IMR-90 (cell line): ENCODE data around the gene SLC6A11. TPM values are rescaled to one million over a fixed set of nuclear protein-coding genes. Genes with fewer than 3 reads are reported as not detected.

Experiments used
- ATAC-seq: fragments of 200-7000 bp; cut with Tn5 transposase; 2 replicates; pipeline ENCODE4 v1.9.1; 2020; ENCODE audit warnings: low read depth, mild to moderate bottlenecking, moderate library complexity
- BruUV-seq: library from RNA; stranded (reverse); fragments of 400-500 nt; replicated peaks from 2 replicates; lab custom pipeline; 2021; lab: Mats Ljungman, UMichigan
- CTCF ChIA-PET: fragments of 300-600 bp; formaldehyde crosslinking; extraction: SDS; loops from one replicate; lab custom pipeline; 2021; ENCODE audit warnings: antibody characterized with exemption; lab: Yijun Ruan, JAX
- POLR2A ChIA-PET: fragments of 300-600 bp; sonication (Branson Sonifier 250); formaldehyde crosslinking; loops from one replicate; lab custom pipeline; 2022; ENCODE audit warnings: antibody characterized with exemption; ENCODE audit not compliant: unreplicated experiment; lab: Charles Lee
- DNase-seq: peaks from one replicate; pipeline ENCODE4 v3.0.0; 2013
- H2AFZ ChIP-seq: replicated peaks from 2 replicates; pipeline ENCODE3; 2013; ENCODE audit warnings: low read length, mild to moderate bottlenecking; ENCODE audit not compliant: poor library complexity
- H2AK5ac ChIP-seq: 2 replicates; pipeline ENCODE4 v1.6.1; 2013; ENCODE audit warnings: low read depth, low read length, inconsistent platforms
- H2AK9ac ChIP-seq: replicated peaks from 2 replicates; pipeline ENCODE3; 2013; ENCODE audit warnings: mild to moderate bottlenecking, low read depth, low read length, moderate library complexity; ENCODE audit not compliant: poor library complexity
- H2BK120ac ChIP-seq: 2 replicates; pipeline ENCODE4 v1.6.1; 2013; ENCODE audit warnings: low read depth, low read length, inconsistent platforms
- H2BK15ac ChIP-seq: 3 replicates; pipeline ENCODE4 v1.6.1; 2013; ENCODE audit warnings: low read depth, low read length, inconsistent platforms
- H2BK20ac ChIP-seq: 2 replicates; pipeline ENCODE4 v1.6.1; 2013; ENCODE audit warnings: low read depth, mild to moderate bottlenecking, inconsistent platforms, low read length, moderate library complexity
- H2BK5ac ChIP-seq: 2 replicates; pipeline ENCODE4 v1.6.1; 2013; ENCODE audit warnings: mild to moderate bottlenecking, low read depth, low read length, inconsistent platforms; ENCODE audit not compliant: poor library complexity, severe bottlenecking
- H3K14ac ChIP-seq: replicated peaks from 2 replicates; pipeline ENCODE4 v1.6.1; 2013; ENCODE audit warnings: low read depth, low read length, inconsistent platforms
- H3K18ac ChIP-seq: 2 replicates; pipeline ENCODE4 v1.6.1; 2013; ENCODE audit warnings: low read depth, low read length, control low read depth
- H3K23ac ChIP-seq: 2 replicates; pipeline ENCODE4 v1.6.1; 2013; ENCODE audit warnings: low read depth, low read length, inconsistent platforms
- H3K27ac ChIP-seq: 2 replicates; pipeline ENCODE4 v1.5.1; 2013; ENCODE audit warnings: mild to moderate bottlenecking, control low read depth, low read length; ENCODE audit not compliant: insufficient read depth
- H3K27me3 ChIP-seq: 2 replicates; pipeline ENCODE4 v1.6.1; 2013; ENCODE audit warnings: low read length; ENCODE audit not compliant: control insufficient read depth, insufficient read depth
- H3K36me3 ChIP-seq: 2 replicates; pipeline ENCODE4 v1.6.1; 2013; ENCODE audit warnings: low read length, mixed read lengths; ENCODE audit not compliant: control insufficient read depth, insufficient read depth
- H3K4ac ChIP-seq: 2 replicates; pipeline ENCODE4 v1.6.1; 2013; ENCODE audit warnings: low read depth, low read length, inconsistent platforms
- H3K4me1 ChIP-seq: 2 replicates; pipeline ENCODE4 v1.6.1; 2013; ENCODE audit warnings: low read length, mixed read lengths; ENCODE audit not compliant: control insufficient read depth, insufficient read depth
- H3K4me2 ChIP-seq: 2 replicates; pipeline ENCODE4 v1.6.1; 2013; ENCODE audit warnings: low read depth, mild to moderate bottlenecking, control low read depth, low read length, moderate library complexity
- H3K4me3 ChIP-seq: 2 replicates; pipeline ENCODE4 v1.5.1; 2013; ENCODE audit warnings: low read depth, mild to moderate bottlenecking, control low read depth, low read length, moderate library complexity; ENCODE audit not compliant: insufficient read depth
- H3K56ac ChIP-seq: 2 replicates; pipeline ENCODE4 v1.6.1; 2013; ENCODE audit warnings: low read length, inconsistent platforms; ENCODE audit not compliant: insufficient read depth; ENCODE audit errors: extremely low read depth
- H3K79me1 ChIP-seq, 2 experiments: 2 replicates each; pipeline ENCODE4 v1.6.1; 2013; ENCODE audit warnings: low read length in 2 of 2, inconsistent platforms in 1 of 2, low read depth in 1 of 2
- H3K9ac ChIP-seq: 2 replicates; pipeline ENCODE4 v1.6.1; 2013; ENCODE audit warnings: low read depth, low read length, control low read depth
- H3K9me1 ChIP-seq: 2 replicates; pipeline ENCODE4 v1.6.1; 2013; ENCODE audit warnings: low read length, inconsistent platforms; ENCODE audit not compliant: insufficient read depth
- H3K9me3 ChIP-seq: 2 replicates; pipeline ENCODE4 v1.6.1; 2013; ENCODE audit warnings: low read length; ENCODE audit not compliant: control insufficient read depth, insufficient read depth
- H4K20me1 ChIP-seq: 2 replicates; pipeline ENCODE4 v1.6.1; 2013; ENCODE audit warnings: low read length, inconsistent platforms; ENCODE audit not compliant: insufficient read depth
- H4K5ac ChIP-seq: 2 replicates; pipeline ENCODE4 v1.6.1; 2013; ENCODE audit warnings: mild to moderate bottlenecking, low read depth, low read length, control low read depth
- H4K8ac ChIP-seq, 2 experiments: 2 replicates each; pipeline ENCODE4 v1.6.1; 2013; ENCODE audit warnings: low read depth in 2 of 2, low read length in 2 of 2, control low read depth in 1 of 2, inconsistent platforms in 1 of 2
- H4K91ac ChIP-seq: 2 replicates; pipeline ENCODE4 v1.6.1; 2013; ENCODE audit warnings: low read depth, low read length, inconsistent platforms; ENCODE audit not compliant: insufficient read depth
- BHLHE40 ChIP-seq: fragments of 150-350 bp; IDR thresholded peaks from 2 replicates; pipeline ENCODE4 v1.6.1; 2016; ENCODE audit warnings: mild to moderate bottlenecking, low read depth, low read length
- CEBPB ChIP-seq: IDR thresholded peaks from 2 replicates; pipeline ENCODE4 v1.6.1; 2012; ENCODE audit warnings: low read depth, low read length, improper control_type of control experiment
- CHD1 ChIP-seq: IDR thresholded peaks from 2 replicates; pipeline ENCODE4 v1.6.1; 2012; ENCODE audit warnings: low read depth, low read length, improper control_type of control experiment
- FOS ChIP-seq: fragments of 150-350 bp; IDR thresholded peaks from 2 replicates; pipeline ENCODE4 v1.6.1; 2016; ENCODE audit warnings: low read depth, low read length
- MAFK ChIP-seq: IDR thresholded peaks from 2 replicates; pipeline ENCODE4 v1.6.1; 2012; ENCODE audit warnings: low read depth, low read length, improper control_type of control experiment
- MAZ ChIP-seq: IDR thresholded peaks from 2 replicates; pipeline ENCODE4 v1.6.1; 2012; ENCODE audit warnings: low read depth, mild to moderate bottlenecking, low read length, improper control_type of control experiment, moderate library complexity, borderline replicate concordance
- MXI1 ChIP-seq: IDR thresholded peaks from 2 replicates; pipeline ENCODE4 v1.6.1; 2012; ENCODE audit warnings: low read depth, mild to moderate bottlenecking, low read length, moderate library complexity, borderline replicate concordance
- NFE2L2 ChIP-seq: fragments of 150-350 bp; IDR thresholded peaks from 2 replicates; pipeline ENCODE4 v1.6.1; 2016; ENCODE audit warnings: low read depth, mild to moderate bottlenecking, low read length
- POLR2A ChIP-seq: IDR thresholded peaks from 2 replicates; pipeline ENCODE4 v1.6.1; 2012; ENCODE audit warnings: mild to moderate bottlenecking, low read depth, low read length
- RAD21 ChIP-seq: IDR thresholded peaks from 2 replicates; pipeline ENCODE4 v1.6.1; 2012; ENCODE audit warnings: low read length, improper control_type of control experiment
- RCOR1 ChIP-seq: IDR thresholded peaks from 2 replicates; pipeline ENCODE4 v1.6.1; 2012; ENCODE audit warnings: mild to moderate bottlenecking, low read length, improper control_type of control experiment; ENCODE audit not compliant: insufficient replicate concordance
- RFX5 ChIP-seq: IDR thresholded peaks from 2 replicates; pipeline ENCODE4 v1.8.0; 2012; ENCODE audit warnings: low read depth, mild to moderate bottlenecking, low read length, moderate library complexity
- SMC3 ChIP-seq: fragments of 150-350 bp; IDR thresholded peaks from 2 replicates; pipeline ENCODE4 v1.6.1; 2016; ENCODE audit warnings: low read depth, mild to moderate bottlenecking, antibody characterized with exemption, low read length, moderate library complexity
- WGBS, 2 experiments: methylation state at CpG; one replicate each; pipeline versions ENCODE4 v1.1.5 to v1.1.7; 2013; ENCODE audit warnings: missing lambda C conversion rate in 2 of 2; ENCODE audit not compliant: insufficient read length in 1 of 2; ENCODE audit errors: extremely low coverage in 2 of 2; 5-methylcytosine and 5-hydroxymethylcytosine counted together
- dilution Hi-C: fragments of 300-500 bp; cut with HindIII; formaldehyde crosslinking; loops from one replicate; pipeline ENCODE4 v1.14.3; 2018; ENCODE audit warnings: low sequenced_read_pairs; ENCODE audit not compliant: unreplicated experiment
- in situ Hi-C: fragments of 300-500 bp; cut with MboI; formaldehyde crosslinking; loops from 3 replicates; pipeline ENCODE4 v1.14.3; 2019; ENCODE audit warnings: low sequenced_read_pairs, inconsistent platforms, mixed read lengths
- intact Hi-C: fragments of 100-400 bp; cut with micrococcal nuclease; formaldehyde crosslinking; loops from 2 replicates; pipeline ENCODE4 v1.10.0; 2022
- polyA plus RNA-seq, 3 experiments: library from polyadenylated mRNA; depleted of rRNA; stranded (reverse); fragments of >200 nt; gene quantifications; 2 replicates each; pipeline ENCODE4 v1.2.3, GENCODE V29; 2012; ENCODE audit warnings: low replicate concordance in 1 of 3
- total RNA-seq: library from RNA; depleted of rRNA; stranded (reverse); fragments of >200 nt; gene quantifications from 2 replicates; pipeline ENCODE4 v1.2.3, GENCODE V29; 2012
- TF ChIP-seq, protein P1 (sequence below): fragments of 150-350 bp; IDR thresholded peaks from 2 replicates; pipeline ENCODE4 v1.6.1; 2016; ENCODE audit warnings: low read depth, mild to moderate bottlenecking, low read length, moderate library complexity, borderline replicate concordance
- TF ChIP-seq, protein P2 (sequence below): fragments of 150-350 bp; IDR thresholded peaks from 2 replicates; pipeline ENCODE4 v1.6.1; 2017; ENCODE audit warnings: mild to moderate bottlenecking, antibody characterized with exemption, low read length, low read depth
- TF ChIP-seq, protein P3 (sequence below): conservative IDR thresholded peaks from 2 replicates; pipeline ENCODE4 v1.5.1; 2012; ENCODE audit warnings: mild to moderate bottlenecking, low read depth, low read length, improper control_type of control experiment

The SLC6A11 gene
- total and polyA plus RNA-seq, 2 of the 4 experiments (the other 2 are of a cell fraction): not detected

DNA sequence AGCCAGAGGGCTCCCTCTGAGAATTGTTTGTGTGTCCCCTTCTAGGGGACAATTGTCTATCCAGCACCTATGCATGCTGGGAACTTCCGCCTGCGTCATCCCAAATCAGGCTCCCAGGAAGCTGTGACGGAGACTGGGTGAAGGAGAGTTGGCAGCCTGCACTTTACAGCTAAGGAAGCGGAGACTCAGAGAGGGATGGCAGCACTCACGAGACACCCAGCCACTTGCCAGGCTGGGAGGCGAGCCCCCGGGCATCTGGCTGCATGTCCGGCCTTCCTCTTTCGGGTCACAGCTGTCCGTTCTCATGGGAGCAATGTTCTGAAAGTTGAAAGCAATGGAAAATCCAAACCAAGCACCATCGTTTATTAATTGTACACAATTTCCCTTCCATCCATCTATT, 45.5 kb upstream of the SLC6A11 start:
- Histone ChIP-seq H3K9me3 (no peaks in the 10 kb centered on the region), H3K18ac (no peak overlapping the region), H2AFZ (no peak overlapping the region), H3K27ac (no peak overlapping the region), H3K4ac (no peak overlapping the region), H4K5ac (no peak overlapping the region), H4K20me1 (no peaks in the 10 kb centered on the region), H3K56ac (no peak overlapping the region), H3K79me1 (no peaks in the 10 kb centered on the region), H3K36me3 (no peaks in the 10 kb centered on the region), H4K91ac (no peak overlapping the region), H2AK9ac (no peak overlapping the region), H3K4me3 (no peak overlapping the region), H2AK5ac (no peak overlapping the region), H4K8ac (no peak overlapping the region), H2BK120ac (no peak overlapping the region), H2BK5ac (no peak overlapping the region), H3K27me3 (no peaks in the 10 kb centered on the region; the same call in 1 of the 2 replicates), H3K9me1 (no peaks in the 10 kb centered on the region), H3K14ac (no peak overlapping the region), H2BK15ac (no peak overlapping the region), H3K4me2 (no peak overlapping the region), H3K4me1 (no peaks in the 10 kb centered on the region), H3K9ac (no peak overlapping the region), H3K23ac (no peak overlapping the region), H2BK20ac (no peak overlapping the region)
- DNase-seq (no peak), ATAC-seq (no peak)
- intact Hi-C loops: no loop called here
- dilution Hi-C loops: no loop called here
- WGBS, 2 experiments: no CpG with 5 or more reads among the region's 11 CpGs
- BruUV-seq: no TSS peak
- TF ChIP-seq MXI1 (no peak), RCOR1 (no peak), RFX5 (no peak), BHLHE40 (no peak), MAZ (no peak), CEBPB (no peak), POLR2A (no peak), CHD1 (no peak), MAFK (no peak), FOS (no peak), RAD21 (no peak), SMC3 (no peak), NFE2L2 (no peak)
- TF ChIP-seq, protein P1, sequence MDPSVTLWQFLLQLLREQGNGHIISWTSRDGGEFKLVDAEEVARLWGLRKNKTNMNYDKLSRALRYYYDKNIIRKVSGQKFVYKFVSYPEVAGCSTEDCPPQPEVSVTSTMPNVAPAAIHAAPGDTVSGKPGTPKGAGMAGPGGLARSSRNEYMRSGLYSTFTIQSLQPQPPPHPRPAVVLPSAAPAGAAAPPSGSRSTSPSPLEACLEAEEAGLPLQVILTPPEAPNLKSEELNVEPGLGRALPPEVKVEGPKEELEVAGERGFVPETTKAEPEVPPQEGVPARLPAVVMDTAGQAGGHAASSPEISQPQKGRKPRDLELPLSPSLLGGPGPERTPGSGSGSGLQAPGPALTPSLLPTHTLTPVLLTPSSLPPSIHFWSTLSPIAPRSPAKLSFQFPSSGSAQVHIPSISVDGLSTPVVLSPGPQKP: no peak
- TF ChIP-seq, protein P2, sequence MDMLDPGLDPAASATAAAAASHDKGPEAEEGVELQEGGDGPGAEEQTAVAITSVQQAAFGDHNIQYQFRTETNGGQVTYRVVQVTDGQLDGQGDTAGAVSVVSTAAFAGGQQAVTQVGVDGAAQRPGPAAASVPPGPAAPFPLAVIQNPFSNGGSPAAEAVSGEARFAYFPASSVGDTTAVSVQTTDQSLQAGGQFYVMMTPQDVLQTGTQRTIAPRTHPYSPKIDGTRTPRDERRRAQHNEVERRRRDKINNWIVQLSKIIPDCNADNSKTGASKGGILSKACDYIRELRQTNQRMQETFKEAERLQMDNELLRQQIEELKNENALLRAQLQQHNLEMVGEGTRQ: no peak
- TF ChIP-seq, protein P3, sequence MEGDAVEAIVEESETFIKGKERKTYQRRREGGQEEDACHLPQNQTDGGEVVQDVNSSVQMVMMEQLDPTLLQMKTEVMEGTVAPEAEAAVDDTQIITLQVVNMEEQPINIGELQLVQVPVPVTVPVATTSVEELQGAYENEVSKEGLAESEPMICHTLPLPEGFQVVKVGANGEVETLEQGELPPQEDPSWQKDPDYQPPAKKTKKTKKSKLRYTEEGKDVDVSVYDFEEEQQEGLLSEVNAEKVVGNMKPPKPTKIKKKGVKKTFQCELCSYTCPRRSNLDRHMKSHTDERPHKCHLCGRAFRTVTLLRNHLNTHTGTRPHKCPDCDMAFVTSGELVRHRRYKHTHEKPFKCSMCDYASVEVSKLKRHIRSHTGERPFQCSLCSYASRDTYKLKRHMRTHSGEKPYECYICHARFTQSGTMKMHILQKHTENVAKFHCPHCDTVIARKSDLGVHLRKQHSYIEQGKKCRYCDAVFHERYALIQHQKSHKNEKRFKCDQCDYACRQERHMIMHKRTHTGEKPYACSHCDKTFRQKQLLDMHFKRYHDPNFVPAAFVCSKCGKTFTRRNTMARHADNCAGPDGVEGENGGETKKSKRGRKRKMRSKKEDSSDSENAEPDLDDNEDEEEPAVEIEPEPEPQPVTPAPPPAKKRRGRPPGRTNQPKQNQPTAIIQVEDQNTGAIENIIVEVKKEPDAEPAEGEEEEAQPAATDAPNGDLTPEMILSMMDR: no peak
- POLR2A ChIA-PET: no interaction called here
- CTCF ChIA-PET: interaction anchor here (1.1 to 1.4 kb wide), 2 partner anchors 12 to 32 kb away, joined by 3 to 4 read pairs; no protein-coding TSS in a partner anchor
- in situ Hi-C loops: loop anchor here (25.0 kb wide), 2 partner anchors 567 to 892 kb away; no protein-coding TSS in a partner anchor
